GM18909 (cell line): ENCODE data around the gene ZMYND12.

ENCODE experiments used
- ATAC-seq: cut with Tn5 transposase; IDR thresholded peaks from one replicate; pipeline ENCODE4 v1.9.1; 2021; ENCODE audit warnings: mild to moderate bottlenecking; ENCODE audit not compliant: unreplicated experiment, poor library complexity

ZMYND12 gene

DNA sequence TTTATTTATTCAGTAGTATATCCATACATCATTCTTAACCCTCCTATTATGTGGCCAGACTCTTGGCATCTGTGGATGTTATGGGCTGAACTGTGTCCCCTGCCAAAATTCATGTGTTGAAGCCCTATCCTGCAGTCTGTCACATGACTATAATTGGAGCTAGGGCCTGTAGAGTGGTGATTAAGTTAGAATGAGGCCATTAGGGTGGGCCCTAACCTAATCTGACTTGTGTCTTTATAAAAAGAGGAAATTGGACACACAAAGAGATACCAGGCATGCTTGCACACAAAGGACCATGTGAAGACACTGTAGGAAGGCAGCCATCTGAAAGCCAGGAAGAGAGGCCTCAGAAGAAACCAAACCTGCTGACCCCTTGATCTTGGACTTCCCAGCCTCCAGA is 6.6 kb downstream of the ZMYND12 start:
- no peak for ATAC-seq

DNA sequence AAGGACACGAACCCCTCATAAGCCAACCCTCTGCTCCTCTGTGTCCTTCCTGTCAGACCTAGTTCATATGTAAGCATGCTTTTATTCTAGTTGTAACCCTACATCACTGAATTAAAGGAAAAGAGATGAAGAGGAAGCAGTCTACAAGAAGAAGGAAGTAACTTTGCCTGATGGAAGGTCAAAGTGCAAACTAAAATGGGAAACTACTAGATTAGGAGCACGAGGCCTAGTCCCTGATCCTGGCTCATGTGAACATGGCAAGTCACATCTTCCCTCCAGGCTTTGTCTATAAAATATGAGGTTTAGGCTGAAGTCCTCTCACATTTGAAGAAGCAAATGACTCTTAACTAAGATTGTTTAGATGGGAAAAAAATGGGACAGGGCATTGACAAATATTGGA is 13.2 kb downstream of the ZMYND12 start:
- ATAC-seq, result no peak

DNA sequence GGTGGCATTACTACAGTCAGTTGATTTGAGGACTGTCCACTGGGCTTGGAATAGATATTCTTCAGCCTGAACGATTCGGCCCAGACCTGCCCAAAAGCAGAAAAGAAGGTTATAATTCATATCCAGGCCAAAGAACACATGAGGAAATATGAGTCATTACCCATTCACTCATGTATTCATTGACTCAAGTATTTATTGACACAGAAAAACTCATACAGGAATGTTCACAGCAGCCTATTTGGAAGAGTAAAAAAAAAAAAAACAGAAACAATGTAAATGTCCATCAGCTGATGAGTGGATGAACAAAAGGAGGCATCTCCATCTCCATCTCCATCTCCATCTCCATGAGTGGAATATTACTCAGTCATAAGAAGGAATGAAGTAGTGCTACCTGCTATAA is 15.9 kb downstream of the ZMYND12 start:
- no peak for ATAC-seq

DNA sequence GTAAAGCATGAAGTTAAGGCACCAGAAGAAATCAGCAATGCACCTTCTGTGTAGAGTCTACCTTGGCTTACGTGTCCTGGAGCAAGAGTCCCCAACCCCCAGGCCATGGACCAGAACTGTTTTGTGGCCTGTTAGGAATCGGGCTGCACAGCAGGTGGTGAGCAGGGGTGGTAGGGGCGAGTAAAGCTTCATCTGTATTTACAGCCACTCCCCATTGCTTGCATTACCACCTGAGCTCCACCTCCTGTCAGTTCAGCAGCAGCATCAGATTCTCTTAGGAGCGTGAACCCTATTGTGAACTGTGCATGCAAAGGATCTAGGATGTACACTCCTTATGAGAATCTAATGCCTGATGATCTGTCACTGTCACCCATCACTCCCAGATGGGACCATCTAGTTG is 21.5 kb downstream of the ZMYND12 start:
- ATAC-seq, result no peak

- ATAC-seq, result no peak
Observed at GRCh38 chr1:42433369-42433768, 22.5 kb downstream of the ZMYND12 start.

GRCh38 chr1:42432714-42433113 is 23.1 kb downstream of the ZMYND12 start:
- ATAC-seq, result no peak

DNA sequence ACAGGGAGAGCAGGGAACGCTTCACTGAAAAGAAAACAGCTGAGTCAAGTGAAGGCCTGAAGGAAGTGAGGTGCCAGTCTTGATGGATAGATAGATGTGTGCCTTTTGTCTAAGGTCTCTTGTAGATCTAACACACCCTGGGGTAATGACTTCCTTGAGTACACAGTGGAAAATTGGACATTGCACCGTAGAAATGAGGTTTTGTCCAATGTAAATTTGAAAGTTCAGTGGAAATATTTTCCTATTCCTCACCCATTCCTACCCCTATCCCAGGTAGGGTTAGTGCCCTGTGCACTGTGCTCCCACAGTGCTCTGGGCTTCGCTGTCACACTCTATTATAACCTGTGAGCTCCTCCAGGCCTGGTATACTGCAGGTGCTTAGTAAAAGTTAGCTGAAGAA is 24.3 kb downstream of the ZMYND12 start:
- no peak for ATAC-seq

GRCh38 chr1:42430286-42431135 is 25.3 kb downstream of the ZMYND12 start:
- no peak for ATAC-seq

DNA sequence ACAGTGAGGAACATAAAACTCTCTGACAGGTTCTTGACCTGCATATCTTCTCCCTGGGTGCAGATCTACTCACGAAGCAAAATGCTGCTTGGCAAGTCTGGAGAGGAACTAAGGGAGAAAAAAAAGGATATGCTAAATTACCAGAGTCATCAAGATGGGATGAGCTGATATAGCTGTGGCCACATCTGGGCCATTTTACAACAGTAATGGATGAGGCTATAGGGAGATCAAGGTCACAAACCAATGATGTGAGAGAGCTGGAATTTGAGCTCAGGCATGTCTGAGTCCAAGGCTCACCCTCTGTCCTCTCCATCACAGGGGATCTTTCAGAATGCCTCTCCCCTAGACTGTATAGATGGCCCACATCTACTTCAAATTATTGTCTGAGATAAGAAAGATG is 26.2 kb downstream of the ZMYND12 start:
- no peak for ATAC-seq

- ATAC-seq, result no peak
Observed at GRCh38 chr1:42427240-42427639, 28.6 kb downstream of the ZMYND12 start.

GRCh38 chr1:42424201-42424600 is 31.6 kb downstream of the ZMYND12 start:
- no peak for ATAC-seq

DNA sequence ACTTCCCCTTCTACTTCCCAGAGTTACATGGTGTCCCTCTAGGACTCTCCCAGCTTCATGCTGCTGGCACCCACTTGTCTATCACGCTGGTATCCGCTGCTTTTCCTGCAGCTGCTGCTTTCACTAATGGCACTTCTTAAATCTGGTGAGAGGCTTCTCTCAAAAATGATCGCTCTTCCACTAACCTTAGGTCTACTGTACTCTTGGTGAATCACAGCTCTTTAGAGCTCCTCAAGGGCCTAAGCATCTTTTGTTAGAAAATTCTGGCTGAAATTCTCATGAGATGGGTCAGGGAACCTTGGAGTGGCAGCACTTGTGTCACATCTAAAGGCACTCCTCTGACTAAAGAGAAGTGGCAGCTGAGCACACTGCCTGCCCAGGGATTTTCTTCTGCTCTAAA is 32.1 kb downstream of the ZMYND12 start:
- no peak for ATAC-seq

GRCh38 chr1:42422737-42423136 is 33.1 kb downstream of the ZMYND12 start:
- ATAC-seq, result no peak

DNA sequence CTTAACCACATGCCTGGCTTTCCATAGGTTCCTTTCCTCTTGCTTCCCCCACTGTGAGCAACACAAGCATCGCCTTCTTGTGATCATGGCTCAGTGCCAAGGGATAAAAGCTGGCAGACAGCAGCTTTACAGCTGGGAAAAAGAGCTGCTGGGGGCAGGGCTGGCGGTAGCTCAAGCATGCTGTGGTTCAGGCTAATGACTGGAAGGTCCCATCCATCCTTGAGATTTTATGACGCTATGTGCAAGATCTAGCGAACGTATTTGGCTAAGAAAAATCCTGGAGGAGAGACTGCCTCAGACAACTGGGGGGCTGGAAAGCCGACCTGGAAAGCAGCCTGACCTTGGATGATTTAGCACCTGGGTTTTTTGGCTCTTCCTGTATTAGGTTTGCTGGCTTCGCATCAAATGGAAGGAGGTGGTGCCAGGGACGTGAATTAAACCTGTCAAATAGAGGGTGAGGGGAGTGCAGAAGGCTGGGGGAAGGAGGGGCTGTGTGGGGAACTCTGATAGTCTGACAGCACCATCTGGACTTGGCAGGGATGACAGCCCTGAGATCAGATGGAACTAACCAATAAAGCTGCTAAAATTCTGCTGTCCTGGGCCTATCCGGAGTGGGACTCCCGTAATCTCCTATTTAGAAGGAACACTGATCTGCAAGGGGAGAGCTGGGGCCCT is 34.8 kb downstream of the ZMYND12 start:
- ATAC-seq, result no peak

DNA sequence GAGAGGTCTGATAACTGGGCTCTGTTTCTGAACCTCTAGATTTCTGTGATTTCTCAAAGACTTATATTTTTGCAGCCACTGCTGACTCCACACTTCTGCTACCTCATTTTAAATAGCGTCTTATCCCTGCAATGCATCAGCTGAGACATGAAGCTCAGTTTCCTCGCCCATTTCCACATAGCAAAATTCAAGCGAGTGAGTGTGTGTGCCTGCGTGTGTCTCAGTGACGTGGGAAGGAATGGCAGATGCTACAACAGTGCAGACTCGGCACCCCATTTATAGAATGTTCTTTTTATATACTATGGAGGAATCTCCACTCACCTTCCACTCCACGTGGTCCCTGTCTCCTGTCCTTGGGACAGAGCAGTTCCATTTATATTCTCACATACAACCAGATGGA is 35.7 kb downstream of the ZMYND12 start:
- ATAC-seq, result no peak

DNA sequence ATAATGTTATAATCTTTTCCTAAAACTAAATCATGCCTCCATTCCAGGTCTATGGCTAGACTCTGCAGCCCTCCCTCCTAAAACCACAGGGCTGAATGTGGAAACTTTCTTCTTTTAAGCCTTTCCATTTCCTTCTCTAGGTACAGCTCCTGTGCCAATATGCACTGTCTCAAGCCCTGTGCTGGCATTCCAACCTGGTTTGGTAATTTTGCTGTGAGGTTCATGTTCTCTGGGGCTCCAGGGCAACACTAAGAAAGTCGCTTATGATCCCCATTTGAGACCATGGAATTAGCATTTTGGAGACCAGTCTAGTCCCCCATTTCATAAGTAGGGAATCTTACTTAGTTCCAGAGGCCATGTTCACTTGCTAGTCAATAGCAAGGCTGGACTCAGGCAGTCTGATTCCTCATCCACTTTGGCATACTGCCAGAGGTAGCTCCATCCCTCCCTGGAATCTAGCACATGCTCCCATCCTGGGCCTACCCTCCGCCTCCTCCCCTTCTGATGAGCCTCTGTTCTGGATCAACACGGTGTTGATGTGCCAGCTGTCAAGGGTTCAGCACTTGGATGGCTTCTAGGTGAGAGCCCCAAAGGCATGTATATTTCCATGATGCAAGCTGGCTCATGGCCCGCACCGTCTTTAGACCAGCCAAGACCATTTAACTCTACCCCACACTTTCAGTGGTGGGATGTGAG is 36.5 kb downstream of the ZMYND12 start:
- ATAC-seq, result no peak

GRCh38 chr1:42418516-42418915 is 37.3 kb downstream of the ZMYND12 start:
- no peak for ATAC-seq

DNA sequence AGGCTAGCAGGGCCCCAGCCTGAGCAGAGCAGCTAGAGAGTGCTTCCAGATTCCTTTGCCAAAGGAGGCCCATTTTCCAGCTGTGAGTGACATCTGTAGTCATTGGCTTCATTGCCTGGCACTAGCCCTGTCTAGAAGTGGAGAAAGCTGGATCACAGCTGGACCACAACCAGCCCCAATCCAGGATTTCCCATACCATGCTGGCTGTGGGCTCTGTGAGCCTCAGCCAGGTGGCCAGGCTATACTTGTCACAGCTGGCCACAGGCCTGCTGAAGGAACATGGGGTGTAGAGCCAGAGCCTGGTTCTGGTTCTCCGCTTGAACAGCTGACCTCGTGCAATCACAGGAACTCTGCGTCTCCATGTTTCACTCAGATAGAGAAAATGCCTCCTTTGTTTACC is 38.7 kb downstream of the ZMYND12 start:
- ATAC-seq, result no peak

- ATAC-seq, result no peak
Observed at GRCh38 chr1:42414551-42415496, 41.0 kb downstream of the ZMYND12 start.

- ATAC-seq, result no peak
Observed at GRCh38 chr1:42403880-42404400, 51.9 kb downstream of the ZMYND12 start.
